Measurements from ENCODE around the gene OXSR1. TPM values are rescaled to one million over a fixed set of nuclear protein-coding genes. Genes with fewer than 3 reads are reported as not detected.

OXSR1 gene
- total RNA-seq, 1 experiment from 2014 or later = 33.2 TPM

GRCh38 chr3:38268087-38268486 is 102.8 kb downstream of the OXSR1 start:
- Histone ChIP-seq H3K27ac (ENCODE audit: low read length) (no peak overlapping the region), H3K4me3 (ENCODE audit: low read depth in 2 of 2, low read length in 2 of 2) (no peak overlapping the region), H3K27me3 (ENCODE audit: control insufficient read depth, insufficient read depth, low read length) (no peaks in the 10 kb centered on the region), H3K9me3 (ENCODE audit: control insufficient read depth, insufficient read depth, low read depth, low read length) (no peaks in the 10 kb centered on the region), H3K36me3 (ENCODE audit: control insufficient read depth, insufficient read depth, low read length) (no peaks in the 10 kb centered on the region), H3K4me1 (ENCODE audit: control insufficient read depth, insufficient read depth, low read length) (no peaks in the 10 kb centered on the region)
- in situ Hi-C loops (cut with HindIII; ENCODE audit: low pct_unique_long_range_greater_than_20kb, low sequenced_read_pairs) = no loop called here
- intact Hi-C loops (cut with micrococcal nuclease; ENCODE audit: unreplicated experiment) = no loop called here
- POLR2A ChIA-PET = no interaction called here
- no peak for TF ChIP-seq SIN3A (IDR thresholded peaks at IDR 0.05; ENCODE audit: borderline replicate concordance, insufficient read depth, low read depth, low read length)
- no peak for TF ChIP-seq TCF7L2 (IDR thresholded peaks at IDR 0.05; ENCODE audit: low read depth, low read length)
- no peak for TF ChIP-seq CTCF (IDR thresholded peaks at IDR 0.05)
- TF ChIP-seq POLR2AphosphoS5 (IDR thresholded peaks at IDR 0.05; ENCODE audit: low read depth, low read length) = no peak
- no peak for TF ChIP-seq REST (IDR thresholded peaks at IDR 0.05; ENCODE audit: insufficient read depth in 1 of 2, low read depth in 2 of 2, low read length in 1 of 2)
- DNase-seq (ENCODE audit: low read depth, low spot score) (no peak), ATAC-seq (no peak)
- CTCF ChIA-PET = no interaction called here
- no TSS peak for BruUV-seq (replicated peaks)

GRCh38 chr3:38268522-38268921 is 103.2 kb downstream of the OXSR1 start:
- DNase-seq (ENCODE audit: low read depth, low spot score) = no peak

GRCh38 chr3:38270606-38271005 is 105.3 kb downstream of the OXSR1 start:
- Histone ChIP-seq H3K4me1 (ENCODE audit: control insufficient read depth, insufficient read depth, low read length) (no peaks in the 10 kb centered on the region), H3K4me3 (ENCODE audit: low read depth in 2 of 2, low read length in 2 of 2) (no peak overlapping the region), H3K27ac (ENCODE audit: low read length) (no peak overlapping the region), H3K27me3 (ENCODE audit: control insufficient read depth, insufficient read depth, low read length) (no peaks in the 10 kb centered on the region), H3K36me3 (ENCODE audit: control insufficient read depth, insufficient read depth, low read length) (no peaks in the 10 kb centered on the region), H3K9me3 (ENCODE audit: control insufficient read depth, insufficient read depth, low read depth, low read length) (no peaks in the 10 kb centered on the region)
- DNase-seq (ENCODE audit: low read depth, low spot score) = no peak
- CTCF ChIA-PET = no interaction called here
- intact Hi-C loops (cut with micrococcal nuclease; ENCODE audit: unreplicated experiment) (no loop called here), in situ Hi-C loops (cut with HindIII; ENCODE audit: low pct_unique_long_range_greater_than_20kb, low sequenced_read_pairs) (no loop called here)
- POLR2A ChIA-PET = no interaction called here
- no TSS peak for BruUV-seq (replicated peaks)
- no peak for ATAC-seq
- TF ChIP-seq REST (IDR thresholded peaks at IDR 0.05; ENCODE audit: insufficient read depth in 1 of 2, low read depth in 2 of 2, low read length in 1 of 2) (no peak), POLR2AphosphoS5 (IDR thresholded peaks at IDR 0.05; ENCODE audit: low read depth, low read length) (no peak), CTCF (IDR thresholded peaks at IDR 0.05) (no peak), TCF7L2 (IDR thresholded peaks at IDR 0.05; ENCODE audit: low read depth, low read length) (no peak), SIN3A (IDR thresholded peaks at IDR 0.05; ENCODE audit: borderline replicate concordance, insufficient read depth, low read depth, low read length) (no peak)

More at GRCh38 chr3:38268522-38268921, 103.2 kb downstream of the OXSR1 start:
- CTCF ChIA-PET = no interaction called here
- no TSS peak for BruUV-seq (replicated peaks)
- TF ChIP-seq POLR2AphosphoS5 (IDR thresholded peaks at IDR 0.05; ENCODE audit: low read depth, low read length) = no peak
- Histone ChIP-seq H3K27me3 (ENCODE audit: control insufficient read depth, insufficient read depth, low read length) (no peaks in the 10 kb centered on the region), H3K9me3 (ENCODE audit: control insufficient read depth, insufficient read depth, low read depth, low read length) (no peaks in the 10 kb centered on the region), H3K27ac (ENCODE audit: low read length) (no peak overlapping the region), H3K4me1 (ENCODE audit: control insufficient read depth, insufficient read depth, low read length) (no peaks in the 10 kb centered on the region), H3K4me3 (ENCODE audit: low read depth in 2 of 2, low read length in 2 of 2) (no peak overlapping the region), H3K36me3 (ENCODE audit: control insufficient read depth, insufficient read depth, low read length) (no peaks in the 10 kb centered on the region)
- POLR2A ChIA-PET = no interaction called here
- in situ Hi-C loops (cut with HindIII; ENCODE audit: low pct_unique_long_range_greater_than_20kb, low sequenced_read_pairs) (no loop called here), intact Hi-C loops (cut with micrococcal nuclease; ENCODE audit: unreplicated experiment) (no loop called here)
- no peak for ATAC-seq

Measured in Panc1 (cell line).